ENCODE data around the gene CBX2.
A peak's percentile ranks its signal among the peaks of the same experiment; 100 is the strongest.

CBX2 gene

GRCh38 chr17:79778504-79779083 lies 646 bp downstream of the CBX2 start:
- TF ChIP-seq CTCF (IDR thresholded peaks at IDR 0.05; ENCODE audit: low read depth, low read length) = no peak
- in situ Hi-C loops (cut with HindIII; ENCODE audit: low sequenced_read_pairs) = loop anchor here (25.0 kb wide), 1 partner anchor 209 kb away; no protein-coding TSS in a partner anchor
- no peak for DNase-seq (ENCODE audit: low read depth, low spot score)
- peak overlapping the region; percentile 50 for H3K4me3 ChIP-seq (ENCODE audit: low read depth, low read length)

- in situ Hi-C loops (cut with HindIII; ENCODE audit: low sequenced_read_pairs) = loop anchor here (25.0 kb wide), 1 partner anchor 208 kb away; no protein-coding TSS in a partner anchor
- H3K4me3 ChIP-seq (ENCODE audit: low read depth, low read length) = peak overlapping the region; percentile 50
- no peak for TF ChIP-seq CTCF (IDR thresholded peaks at IDR 0.05; ENCODE audit: low read depth, low read length)
- DNase-seq (ENCODE audit: low read depth, low spot score) = no peak
Measured at GRCh38 chr17:79779084-79779529, 1.2 kb downstream of the CBX2 start.

GRCh38 chr17:79779661-79780365 lies 1.9 kb downstream of the CBX2 start:
- no peak for TF ChIP-seq CTCF (IDR thresholded peaks at IDR 0.05; ENCODE audit: low read depth, low read length)
- H3K4me3 ChIP-seq (ENCODE audit: low read depth, low read length) = no peak overlapping the region
- no peak for DNase-seq (ENCODE audit: low read depth, low spot score)
- in situ Hi-C loops (cut with HindIII; ENCODE audit: low sequenced_read_pairs) = loop anchor here (25.0 kb wide), 1 partner anchor 207 kb away; no protein-coding TSS in a partner anchor

GRCh38 chr17:79781012-79781650 lies 3.2 kb downstream of the CBX2 start:
- no peak for DNase-seq (ENCODE audit: low read depth, low spot score)
- in situ Hi-C loops (cut with HindIII; ENCODE audit: low sequenced_read_pairs) = loop anchor here (25.0 kb wide), 1 partner anchor 206 kb away; no protein-coding TSS in a partner anchor
- H3K4me3 ChIP-seq (ENCODE audit: low read depth, low read length) = no peak overlapping the region
- TF ChIP-seq CTCF (IDR thresholded peaks at IDR 0.05; ENCODE audit: low read depth, low read length) = no peak

- no peak overlapping the region for H3K4me3 ChIP-seq (ENCODE audit: low read depth, low read length)
- in situ Hi-C loops (cut with HindIII; ENCODE audit: low sequenced_read_pairs) = loop anchor here (25.0 kb wide), 1 partner anchor 205 kb away; no protein-coding TSS in a partner anchor
- TF ChIP-seq CTCF (IDR thresholded peaks at IDR 0.05; ENCODE audit: low read depth, low read length) = no peak
- DNase-seq (ENCODE audit: low read depth, low spot score) = no peak
Measured at GRCh38 chr17:79781736-79782575, 4.0 kb downstream of the CBX2 start.

GRCh38 chr17:79783891-79784290 lies 5.9 kb downstream of the CBX2 start:
- H3K4me3 ChIP-seq (ENCODE audit: low read depth, low read length) = no peak overlapping the region
- in situ Hi-C loops (cut with HindIII; ENCODE audit: low sequenced_read_pairs) = loop anchor here (25.0 kb wide), 1 partner anchor 203 kb away; no protein-coding TSS in a partner anchor
- DNase-seq (ENCODE audit: low read depth, low spot score) = no peak
- TF ChIP-seq CTCF (IDR thresholded peaks at IDR 0.05; ENCODE audit: low read depth, low read length) = no peak
